VCaP (cell line): Measurements from ENCODE around the gene SUSD2.

Experiments
- H3K27ac ChIP-seq: fragments of 450-650 bp; 2 replicates; pipeline ENCODE4 v1.5.1; 2017
- CTCF ChIP-seq: fragments of 450-650 bp; conservative IDR thresholded peaks from 2 replicates; pipeline ENCODE4 v1.5.1; 2017; ENCODE audit warnings: mild to moderate bottlenecking, moderate library complexity

SUSD2 gene

GRCh38 chr22:24141586-24141985 lies 39.7 kb upstream of the SUSD2 start:
- no peak for TF ChIP-seq CTCF
- H3K27ac ChIP-seq, result no peak overlapping the region

DNA sequence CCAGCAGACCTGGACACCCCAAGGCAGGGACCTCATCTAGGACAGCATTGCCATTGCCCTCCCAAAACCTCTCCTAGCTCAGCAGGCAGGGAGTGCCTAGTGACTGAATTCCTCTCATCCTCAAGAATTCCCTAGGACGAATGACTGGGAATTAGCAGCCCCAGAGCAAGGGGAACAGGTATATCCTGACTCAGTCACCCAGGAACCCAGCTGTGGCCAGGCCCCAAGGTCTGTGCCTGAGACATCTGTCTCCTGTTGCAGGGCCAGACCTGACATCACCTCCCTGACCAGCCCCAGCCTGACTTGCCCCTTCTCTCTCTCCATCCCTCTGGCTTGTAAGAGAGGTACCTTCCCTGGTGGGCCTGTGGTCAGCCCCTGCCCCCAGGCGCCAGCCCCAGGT lies 39.0 kb upstream of the SUSD2 start:
- TF ChIP-seq CTCF, result no peak
- H3K27ac ChIP-seq, result no peak overlapping the region

- no peak for TF ChIP-seq CTCF
- no peak overlapping the region for H3K27ac ChIP-seq
These were observed 38.5 kb upstream of the SUSD2 start for GRCh38 chr22:24142831-24143230.

DNA sequence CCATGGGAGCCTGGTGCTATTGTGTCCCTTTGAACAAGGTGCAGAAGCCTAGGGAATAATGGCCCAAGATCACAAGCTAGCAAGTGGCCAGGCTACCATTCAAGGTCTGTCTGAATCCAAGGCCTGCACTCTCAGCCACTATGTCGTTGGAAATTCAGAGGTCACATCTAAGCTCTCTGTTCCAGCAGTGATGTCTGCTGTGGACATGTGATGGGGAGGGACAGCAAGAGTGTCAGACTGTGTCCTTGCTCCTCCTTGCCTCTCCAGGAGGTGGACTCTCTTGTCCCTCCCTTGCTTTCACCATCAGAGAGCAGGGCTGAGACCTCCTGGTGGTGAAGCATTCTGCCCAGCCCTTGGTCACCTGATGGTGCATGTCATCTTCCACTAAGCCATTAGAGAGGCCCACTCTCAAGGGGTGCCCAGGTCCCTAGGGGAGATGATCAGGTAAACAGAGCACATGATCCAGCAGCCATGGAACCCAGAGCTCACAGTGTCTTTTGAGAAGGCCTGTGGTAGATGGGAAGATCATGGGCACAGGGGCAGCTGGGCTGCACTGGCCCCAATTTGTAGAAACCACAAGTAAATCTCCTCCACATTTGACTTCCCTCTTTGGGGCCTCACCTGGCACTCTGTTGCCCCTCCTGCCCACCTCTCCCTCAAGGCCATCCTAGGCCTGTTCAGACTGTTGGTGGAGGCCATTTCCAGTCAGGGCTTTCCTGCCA lies 37.1 kb upstream of the SUSD2 start:
- H3K27ac ChIP-seq, result peak overlapping the region; percentile 70; the same call in 1 of the 2 replicates
- no peak for TF ChIP-seq CTCF

DNA sequence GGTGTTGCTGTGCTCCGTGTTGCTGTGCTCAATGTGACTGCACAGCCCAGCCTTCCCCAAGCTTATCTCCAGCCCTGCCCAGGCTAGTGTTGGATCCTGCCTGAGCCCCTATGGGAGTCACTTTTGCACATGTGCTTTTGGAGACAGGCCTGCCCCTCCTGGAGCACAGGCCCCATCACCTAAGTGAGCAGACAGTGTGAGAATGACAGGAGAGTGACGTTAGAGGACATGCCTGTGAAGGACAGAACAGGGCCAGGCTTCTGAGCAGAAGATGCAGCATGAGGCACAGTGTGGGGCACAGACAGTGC lies 36.6 kb upstream of the SUSD2 start:
- no peak for TF ChIP-seq CTCF
- H3K27ac ChIP-seq, result peak overlapping the region; percentile 70

DNA sequence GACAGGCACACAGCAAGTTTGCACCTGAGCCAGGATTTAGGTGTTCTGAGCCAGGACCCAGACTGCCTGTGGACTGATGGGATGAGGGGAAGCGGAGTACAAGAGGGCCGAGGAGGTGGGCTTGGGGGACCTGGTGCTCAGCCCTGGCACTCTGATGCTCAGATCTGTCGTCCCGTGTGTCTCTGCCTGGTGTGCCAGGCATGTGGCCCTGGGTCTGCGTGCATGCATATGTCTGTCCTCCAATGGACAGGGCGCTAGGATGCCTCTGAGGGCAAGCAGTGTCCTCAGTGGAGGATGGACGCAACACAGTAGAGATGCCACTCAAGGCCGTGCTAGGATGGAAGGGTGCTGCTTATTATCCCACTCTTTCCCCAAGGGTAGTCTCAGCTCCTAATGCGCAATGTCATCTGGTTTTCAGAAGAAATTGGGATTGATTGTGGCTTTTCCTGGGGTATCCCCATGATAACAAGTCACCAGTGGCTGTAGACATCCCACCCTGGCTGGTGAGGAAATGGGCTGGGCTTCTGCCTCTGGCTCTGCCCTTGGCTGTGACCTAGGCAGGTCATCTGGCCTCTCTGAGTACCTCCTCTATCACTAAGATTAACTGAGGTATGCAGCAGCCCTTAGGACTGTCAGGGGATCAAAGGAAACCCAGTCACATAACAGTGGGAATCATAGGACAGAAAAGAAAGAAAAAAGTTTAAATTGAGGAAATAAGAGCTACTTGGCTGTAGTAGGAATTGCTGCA lies 35.7 kb upstream of the SUSD2 start:
- peak overlapping the region; percentile 70 for H3K27ac ChIP-seq
- TF ChIP-seq CTCF, result no peak

DNA sequence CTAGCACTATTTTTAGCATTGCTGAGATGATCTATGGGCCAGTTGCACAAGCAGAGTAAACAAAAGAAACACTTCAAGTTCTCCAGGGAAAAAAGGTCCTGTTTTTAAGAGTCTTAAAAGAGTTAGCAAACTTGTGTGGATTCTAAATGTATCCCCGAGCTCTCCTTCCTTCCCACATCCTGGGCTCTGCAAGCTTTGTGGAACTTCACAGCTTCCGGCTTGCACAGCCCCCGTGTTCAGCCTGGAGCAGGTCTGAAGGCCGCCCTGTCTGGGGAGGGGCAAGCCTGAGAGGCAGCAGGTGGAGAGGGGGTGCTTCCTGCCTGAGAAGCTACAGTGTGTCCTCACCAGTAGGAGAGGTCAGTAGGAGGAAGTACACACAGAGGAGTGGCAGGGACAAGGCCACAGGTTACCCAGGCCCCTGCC lies 35.1 kb upstream of the SUSD2 start:
- no peak for TF ChIP-seq CTCF
- peak overlapping the region; percentile 70 for H3K27ac ChIP-seq
